Ascending aorta (tissue), 2 donors: ENCODE measurements around the gene ZNF536. TPM values are rescaled to one million over a fixed set of nuclear protein-coding genes. Genes with fewer than 3 reads are reported as not detected.

ENCODE experiments used
- DNase-seq, 2 donors: peaks; one replicate each; pipeline ENCODE4 v3.0.0-alpha.2; 2019; ENCODE audit warnings: low spot score in 2 of 2
- H3K27ac ChIP-seq, 2 donors: fragments of 200-600 bp; sonication (generic); one replicate each; pipeline ENCODE4 v1.5.1; 2016 to 2017; ENCODE audit warnings: mild to moderate bottlenecking in 1 of 2
- H3K27me3 ChIP-seq: fragments of 200-600 bp; sonication (generic); one replicate; pipeline ENCODE4 v1.5.1; 2017
- H3K36me3 ChIP-seq, 2 donors: fragments of 200-600 bp; sonication (generic); one replicate each; pipeline ENCODE4 v1.5.1; 2016
- H3K4me1 ChIP-seq, 2 donors: fragments of 200-600 bp; sonication (generic); one replicate each; pipeline ENCODE4 v1.5.1; 2016 to 2017; ENCODE audit warnings: mild to moderate bottlenecking in 1 of 2
- H3K4me3 ChIP-seq, 2 donors: fragments of 200-600 bp; sonication (generic); one replicate each; pipeline ENCODE4 v1.5.1; 2016 to 2017; ENCODE audit warnings: mild to moderate bottlenecking in 1 of 2
- H3K9me3 ChIP-seq, 2 donors: fragments of 200-600 bp; sonication (generic); one replicate each; pipeline ENCODE4 v1.5.1; 2016
- intact Hi-C: fragments of 100-400 bp; cut with DNase I; formaldehyde crosslinking; loops from one replicate; pipeline ENCODE4 v1.15.1; 2023
- total RNA-seq: library from RNA; depleted of rRNA; stranded (reverse); fragments of >200 nt; gene quantifications from one replicate; pipeline ENCODE4 v1.1.0, GENCODE V29; 2016
- TF ChIP-seq, protein P1 (sequence below), 3 experiments: fragments of 200-600 bp in 2 of 3; fragments of 450-650 bp in 1 of 3; sonication (generic) in 2 of 3; IDR thresholded peaks; one replicate each; pipeline ENCODE4 v1.5.1; 2016 to 2019; ENCODE audit warnings: antibody characterized with exemption in 3 of 3, mild to moderate bottlenecking in 1 of 3, moderate library complexity in 1 of 3

ZNF536 gene
- total RNA-seq, 1 donor from 2014 or later, result not detected

DNA sequence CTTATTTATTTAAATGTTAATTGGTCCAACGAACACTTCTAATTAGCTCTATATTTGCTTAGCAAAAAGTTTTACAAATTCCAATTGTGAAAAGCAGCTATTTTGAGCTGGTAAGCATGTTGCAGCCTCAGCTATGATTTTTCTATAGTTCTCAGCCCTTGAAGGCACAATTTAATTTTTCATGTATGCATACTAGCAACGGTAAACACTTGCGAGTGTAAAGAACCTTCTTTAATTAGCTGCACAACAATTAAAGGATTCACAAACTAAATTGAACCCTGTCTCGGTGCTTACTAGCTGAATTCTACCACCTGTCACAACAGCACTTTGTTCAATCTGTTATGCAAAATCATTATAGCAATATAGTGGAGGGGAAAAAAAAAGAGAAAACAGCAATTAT is 29.8 kb downstream of the ZNF536 start:
- H3K4me3 ChIP-seq, result no peak overlapping the region
- H3K9me3 ChIP-seq, result no peaks in the 10 kb centered on the region
- H3K36me3 ChIP-seq, result no peaks in the 10 kb centered on the region
- no peak for DNase-seq
- no peak overlapping the region for H3K27ac ChIP-seq
- no peaks in the 10 kb centered on the region for H3K4me1 ChIP-seq
- no peaks in the 10 kb centered on the region for H3K27me3 ChIP-seq
- intact Hi-C loops, result no loop called here
- TF ChIP-seq, protein P1, sequence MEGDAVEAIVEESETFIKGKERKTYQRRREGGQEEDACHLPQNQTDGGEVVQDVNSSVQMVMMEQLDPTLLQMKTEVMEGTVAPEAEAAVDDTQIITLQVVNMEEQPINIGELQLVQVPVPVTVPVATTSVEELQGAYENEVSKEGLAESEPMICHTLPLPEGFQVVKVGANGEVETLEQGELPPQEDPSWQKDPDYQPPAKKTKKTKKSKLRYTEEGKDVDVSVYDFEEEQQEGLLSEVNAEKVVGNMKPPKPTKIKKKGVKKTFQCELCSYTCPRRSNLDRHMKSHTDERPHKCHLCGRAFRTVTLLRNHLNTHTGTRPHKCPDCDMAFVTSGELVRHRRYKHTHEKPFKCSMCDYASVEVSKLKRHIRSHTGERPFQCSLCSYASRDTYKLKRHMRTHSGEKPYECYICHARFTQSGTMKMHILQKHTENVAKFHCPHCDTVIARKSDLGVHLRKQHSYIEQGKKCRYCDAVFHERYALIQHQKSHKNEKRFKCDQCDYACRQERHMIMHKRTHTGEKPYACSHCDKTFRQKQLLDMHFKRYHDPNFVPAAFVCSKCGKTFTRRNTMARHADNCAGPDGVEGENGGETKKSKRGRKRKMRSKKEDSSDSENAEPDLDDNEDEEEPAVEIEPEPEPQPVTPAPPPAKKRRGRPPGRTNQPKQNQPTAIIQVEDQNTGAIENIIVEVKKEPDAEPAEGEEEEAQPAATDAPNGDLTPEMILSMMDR (IDR thresholded peaks at IDR 0.05), result no peak

DNA sequence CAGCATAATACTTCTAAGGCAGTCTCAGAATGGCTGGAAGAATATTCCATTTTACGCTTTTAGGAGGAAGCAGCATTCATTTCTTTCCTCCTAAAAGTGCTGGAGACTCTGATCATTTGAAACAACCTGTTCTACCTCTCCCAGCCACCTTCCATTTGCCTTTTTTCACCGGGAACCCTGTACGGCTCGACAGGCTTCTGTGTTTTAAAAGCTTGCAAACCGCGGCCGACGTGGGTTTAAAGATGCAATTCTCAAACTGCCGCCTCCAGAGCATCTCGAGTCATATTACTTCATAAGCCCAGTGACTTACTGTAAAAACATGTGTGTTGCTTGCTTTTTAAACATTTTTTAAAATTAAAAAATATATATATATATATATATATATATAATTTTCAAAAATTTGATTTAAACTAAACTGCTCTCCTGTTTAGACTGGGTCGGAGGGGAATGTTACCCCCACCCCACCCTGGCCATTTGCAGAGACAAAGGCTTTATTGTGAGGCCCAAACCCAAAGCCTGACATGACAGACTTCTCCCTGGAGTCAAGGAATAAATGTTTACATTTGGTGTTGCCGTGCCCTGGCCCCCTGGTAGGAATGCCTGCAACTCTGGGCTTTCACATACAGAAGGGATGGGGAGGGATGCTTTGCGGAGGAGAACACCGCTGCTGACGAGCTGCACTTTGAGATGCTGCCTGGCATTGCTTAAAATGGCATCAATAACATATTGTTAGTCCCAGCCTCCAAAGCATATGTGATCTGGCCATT is 30.4 kb downstream of the ZNF536 start:
- TF ChIP-seq, protein P1 (IDR thresholded peaks at IDR 0.05), result no peak
- Histone ChIP-seq H3K4me3 (no peak overlapping the region), H3K27me3 (no peaks in the 10 kb centered on the region), H3K4me1 (no peaks in the 10 kb centered on the region), H3K36me3 (no peaks in the 10 kb centered on the region), H3K9me3 (no peaks in the 10 kb centered on the region), H3K27ac (no peak overlapping the region)
- DNase-seq, result no peak
- intact Hi-C loops, result no loop called here

DNA sequence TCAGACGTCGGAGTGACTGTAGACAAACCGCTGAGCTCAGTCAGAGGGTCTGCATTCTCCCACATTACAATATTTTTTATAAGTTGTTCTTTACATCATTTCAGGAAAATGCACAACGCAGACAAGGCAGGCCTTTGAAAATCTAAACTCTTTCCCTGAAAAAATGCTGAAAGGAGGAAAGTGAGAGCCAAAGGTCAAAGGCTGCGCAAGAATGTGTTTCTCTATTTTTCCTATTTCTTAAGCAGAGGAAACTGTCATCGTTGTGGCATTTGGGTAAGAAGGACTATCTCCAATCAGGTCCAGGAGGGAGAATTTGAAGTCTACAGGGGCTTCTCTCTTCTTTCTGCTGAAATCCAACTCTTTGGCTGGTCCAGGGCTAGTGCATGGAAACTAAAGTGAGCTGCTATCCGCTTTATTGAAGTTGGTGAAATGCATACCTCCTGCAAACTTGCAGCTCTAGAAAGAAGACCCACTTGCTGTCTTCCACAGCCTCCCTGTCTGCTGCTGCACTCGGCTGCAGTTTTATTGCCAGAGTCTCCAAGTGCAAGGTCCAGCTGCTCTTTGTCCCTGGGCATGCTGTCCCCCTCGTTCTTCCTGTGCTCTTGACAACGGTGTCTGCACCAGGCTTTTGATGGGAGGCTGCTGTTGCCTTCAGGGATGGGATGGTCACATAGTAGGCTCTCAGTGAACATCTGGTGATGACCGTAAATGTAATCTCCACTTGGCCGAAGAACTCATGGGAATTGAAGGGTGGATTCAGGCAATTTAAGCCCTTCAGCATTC is 31.2 kb downstream of the ZNF536 start:
- no peaks in the 10 kb centered on the region for H3K9me3 ChIP-seq
- H3K27me3 ChIP-seq, result no peaks in the 10 kb centered on the region
- no peaks in the 10 kb centered on the region for H3K4me1 ChIP-seq
- H3K4me3 ChIP-seq, result no peak overlapping the region
- intact Hi-C loops, result no loop called here
- TF ChIP-seq, protein P1 (IDR thresholded peaks at IDR 0.05), result no peak
- no peak overlapping the region for H3K27ac ChIP-seq
- no peak for DNase-seq
- no peaks in the 10 kb centered on the region for H3K36me3 ChIP-seq

DNA sequence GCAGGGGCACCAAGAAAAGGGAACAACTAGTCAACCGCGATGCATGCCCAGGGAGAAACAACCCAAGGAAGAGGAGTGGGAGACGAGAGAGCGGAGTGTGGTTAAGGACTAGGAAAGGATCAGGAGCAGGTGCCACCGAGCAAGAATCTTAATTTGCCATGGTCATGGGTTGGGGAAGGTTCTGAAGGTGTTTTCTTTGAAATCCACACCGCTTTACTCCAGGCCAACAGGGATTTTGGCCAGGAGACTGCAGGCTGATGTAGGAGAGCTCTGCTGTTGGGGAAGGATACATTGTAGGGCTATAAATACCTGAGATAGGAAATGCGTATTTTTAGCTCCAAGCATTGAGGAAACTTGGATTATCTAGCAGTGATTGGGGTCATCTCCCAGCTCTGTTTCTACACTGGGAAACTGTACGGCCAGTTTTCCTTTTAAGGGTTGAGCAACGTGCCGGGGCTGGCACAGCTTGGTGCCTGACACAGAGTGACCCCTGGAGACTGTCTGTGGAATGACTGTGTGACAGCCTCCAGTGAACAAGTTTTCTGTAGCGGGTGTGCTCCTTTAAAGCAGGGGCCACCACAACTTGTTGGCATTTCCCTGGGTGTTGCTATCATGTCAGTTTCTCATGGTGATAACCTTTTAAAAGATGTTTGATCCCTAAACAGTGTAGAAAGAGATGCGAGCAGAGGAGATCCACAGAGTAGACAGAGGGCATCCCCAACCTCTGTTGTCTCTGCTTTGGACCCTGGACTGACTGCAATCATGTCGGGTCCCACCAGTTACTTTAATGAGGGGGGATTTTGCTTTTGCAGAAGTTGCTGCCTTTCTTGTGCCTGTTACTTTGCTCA is 34.3 kb downstream of the ZNF536 start:
- Histone ChIP-seq H3K9me3 (no peaks in the 10 kb centered on the region), H3K4me1 (no peaks in the 10 kb centered on the region), H3K36me3 (no peaks in the 10 kb centered on the region), H3K27me3 (no peaks in the 10 kb centered on the region), H3K4me3 (no peak overlapping the region), H3K27ac (no peak overlapping the region)
- TF ChIP-seq, protein P1 (IDR thresholded peaks at IDR 0.05), result no peak
- no peak for DNase-seq
- intact Hi-C loops, result no loop called here

DNA sequence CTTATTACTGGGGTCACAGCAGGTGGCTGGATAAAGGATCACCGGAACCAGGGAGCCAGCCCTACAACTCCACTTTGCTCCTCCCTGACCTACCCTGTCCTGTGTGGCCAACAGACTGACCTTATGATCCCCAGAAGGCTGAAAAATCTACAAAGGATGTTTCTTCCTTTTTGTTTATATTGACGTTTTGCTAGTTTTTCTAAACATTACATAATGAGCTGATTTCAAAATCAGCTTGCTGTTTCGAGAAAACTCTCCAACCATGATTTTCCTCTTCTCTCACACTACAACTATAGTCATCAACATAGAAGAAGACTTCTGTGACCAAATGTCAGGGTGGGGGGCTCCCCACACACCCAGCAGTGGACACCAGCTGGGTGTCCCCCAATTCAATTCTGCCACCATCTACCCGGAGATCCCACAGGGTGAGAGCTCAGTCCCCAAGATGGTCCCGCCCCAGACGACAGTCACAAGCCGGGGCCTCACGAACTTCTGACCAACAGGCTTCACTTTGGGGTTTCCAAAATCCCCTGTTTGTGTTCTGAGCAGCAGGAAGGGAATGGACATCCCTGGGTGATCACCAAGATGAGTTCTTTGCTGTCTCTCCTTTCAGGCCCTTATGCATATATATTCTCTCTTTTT is 35.0 kb downstream of the ZNF536 start:
- H3K4me3 ChIP-seq, result no peak overlapping the region
- H3K27me3 ChIP-seq, result no peaks in the 10 kb centered on the region
- intact Hi-C loops, result no loop called here
- no peaks in the 10 kb centered on the region for H3K36me3 ChIP-seq
- H3K9me3 ChIP-seq, result no peaks in the 10 kb centered on the region
- no peak overlapping the region for H3K27ac ChIP-seq
- no peak for DNase-seq
- H3K4me1 ChIP-seq, result no peaks in the 10 kb centered on the region
- TF ChIP-seq, protein P1 (IDR thresholded peaks at IDR 0.05), result no peak
